Measurements from ENCODE around the gene JAK1. TPM values are rescaled to one million over a fixed set of nuclear protein-coding genes. Genes with fewer than 3 reads are reported as not detected.

Gene JAK1
- total RNA-seq, 4 donors from 2014 or later = 132 to 166 (median 161) TPM

DNA sequence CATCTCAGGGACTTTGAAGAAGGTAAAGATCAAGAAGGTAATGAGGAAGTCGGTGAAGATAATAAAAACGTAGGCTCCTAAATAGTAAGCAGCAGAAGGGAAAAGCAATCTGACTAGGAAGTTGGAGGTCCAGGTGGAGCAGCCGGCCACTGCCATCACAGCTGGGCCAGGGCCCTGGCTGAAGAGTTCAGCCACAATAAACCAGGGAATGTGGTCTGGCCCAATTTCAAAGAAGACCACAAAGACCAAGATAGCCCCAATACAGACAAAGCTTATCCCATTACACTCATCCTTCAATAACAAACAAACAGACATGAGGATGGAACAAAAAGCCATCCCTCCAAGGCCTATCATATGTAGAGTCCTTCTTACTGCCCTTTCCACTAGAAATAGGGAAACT is 18.4 kb upstream of the JAK1 start:
- TF ChIP-seq EP300 (IDR thresholded peaks at IDR 0.05) (no peak), POLR2AphosphoS5 (IDR thresholded peaks at IDR 0.05) (no peak), POLR2A (IDR thresholded peaks at IDR 0.05) (no peak)
- TF ChIP-seq, protein P1, sequence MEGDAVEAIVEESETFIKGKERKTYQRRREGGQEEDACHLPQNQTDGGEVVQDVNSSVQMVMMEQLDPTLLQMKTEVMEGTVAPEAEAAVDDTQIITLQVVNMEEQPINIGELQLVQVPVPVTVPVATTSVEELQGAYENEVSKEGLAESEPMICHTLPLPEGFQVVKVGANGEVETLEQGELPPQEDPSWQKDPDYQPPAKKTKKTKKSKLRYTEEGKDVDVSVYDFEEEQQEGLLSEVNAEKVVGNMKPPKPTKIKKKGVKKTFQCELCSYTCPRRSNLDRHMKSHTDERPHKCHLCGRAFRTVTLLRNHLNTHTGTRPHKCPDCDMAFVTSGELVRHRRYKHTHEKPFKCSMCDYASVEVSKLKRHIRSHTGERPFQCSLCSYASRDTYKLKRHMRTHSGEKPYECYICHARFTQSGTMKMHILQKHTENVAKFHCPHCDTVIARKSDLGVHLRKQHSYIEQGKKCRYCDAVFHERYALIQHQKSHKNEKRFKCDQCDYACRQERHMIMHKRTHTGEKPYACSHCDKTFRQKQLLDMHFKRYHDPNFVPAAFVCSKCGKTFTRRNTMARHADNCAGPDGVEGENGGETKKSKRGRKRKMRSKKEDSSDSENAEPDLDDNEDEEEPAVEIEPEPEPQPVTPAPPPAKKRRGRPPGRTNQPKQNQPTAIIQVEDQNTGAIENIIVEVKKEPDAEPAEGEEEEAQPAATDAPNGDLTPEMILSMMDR (IDR thresholded peaks at IDR 0.05) = no peak
- ATAC-seq = no peak
- no peaks in the 10 kb centered on the region for H3K4me1 ChIP-seq
- peaks cover 0 to 38% of the 10 kb centered on the region in 2 donors for H3K36me3 ChIP-seq
- 94 to 96% methylated on average over 3 of the region's 3 CpGs for WGBS, 2 donors (ENCODE audit: low coverage in 1 of 2)
- no peak overlapping the region for H3K27ac ChIP-seq
- no peaks in the 10 kb centered on the region for H3K27me3 ChIP-seq
- no peak overlapping the region for H3K4me3 ChIP-seq
- H3K9me3 ChIP-seq = no peaks in the 10 kb centered on the region

DNA sequence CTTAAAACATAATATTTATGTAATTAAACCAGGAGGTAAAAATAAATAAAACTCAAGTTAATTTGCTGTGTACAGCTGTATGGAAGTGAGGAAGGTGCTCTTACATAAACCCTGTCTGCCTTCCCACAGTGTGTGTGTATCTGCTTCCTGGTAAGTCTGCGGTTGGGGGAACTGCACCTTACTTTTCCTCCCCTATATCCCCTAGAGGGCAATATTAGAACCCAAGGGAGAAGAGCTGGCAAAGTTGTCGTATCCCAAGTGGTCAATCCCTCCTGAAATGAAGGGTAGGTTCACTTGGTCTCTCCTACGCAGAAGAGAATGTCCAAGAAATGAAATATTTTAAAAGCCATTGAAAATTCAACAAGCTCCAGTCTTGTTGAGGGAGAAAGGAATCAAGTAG is 17.8 kb upstream of the JAK1 start:
- Histone ChIP-seq H3K36me3 (peaks cover 0 to 38% of the 10 kb centered on the region in 2 donors), H3K4me3 (no peak overlapping the region), H3K4me1 (no peaks in the 10 kb centered on the region), H3K9me3 (no peaks in the 10 kb centered on the region), H3K27me3 (no peaks in the 10 kb centered on the region), H3K27ac (no peak overlapping the region)
- TF ChIP-seq POLR2AphosphoS5 (IDR thresholded peaks at IDR 0.05) (no peak), POLR2A (IDR thresholded peaks at IDR 0.05) (no peak), EP300 (IDR thresholded peaks at IDR 0.05) (no peak)
- TF ChIP-seq, protein P1 (IDR thresholded peaks at IDR 0.05) = no peak
- WGBS, 2 donors (ENCODE audit: low coverage in 1 of 2) = 69 to 94% methylated on average over 3 of the region's 3 CpGs
- ATAC-seq = no peak

DNA sequence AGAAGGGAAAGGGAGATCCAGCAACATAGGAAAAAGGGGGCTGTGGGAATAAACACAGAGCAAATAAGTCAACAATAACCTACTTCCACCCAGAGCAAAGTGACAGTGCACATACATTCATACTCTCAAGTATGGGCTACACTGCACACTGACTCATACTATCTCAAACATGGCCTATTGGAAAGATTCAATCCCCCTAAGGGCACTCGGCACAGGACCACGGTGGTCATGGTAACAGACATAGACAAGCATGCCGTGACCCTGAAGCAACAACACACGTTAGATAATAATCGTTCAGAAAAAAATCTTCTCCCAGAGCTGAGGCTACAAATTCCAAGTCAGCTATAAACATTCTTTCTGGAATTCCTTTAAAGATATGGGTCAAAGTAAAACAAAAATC is 16.8 kb upstream of the JAK1 start:
- WGBS, 2 donors (ENCODE audit: low coverage in 1 of 2) = 22 to 33% methylated on average over 2 to 3 of the region's 5 CpGs
- H3K4me3 ChIP-seq = no peak overlapping the region
- no peaks in the 10 kb centered on the region for H3K4me1 ChIP-seq
- peaks cover 0 to 38% of the 10 kb centered on the region in 2 donors for H3K36me3 ChIP-seq
- no peak overlapping the region for H3K27ac ChIP-seq
- TF ChIP-seq, protein P1 (IDR thresholded peaks at IDR 0.05) = no peak
- TF ChIP-seq EP300 (IDR thresholded peaks at IDR 0.05) (no peak), POLR2AphosphoS5 (IDR thresholded peaks at IDR 0.05) (no peak), POLR2A (IDR thresholded peaks at IDR 0.05) (no peak)
- ATAC-seq = no peak
- H3K9me3 ChIP-seq = no peaks in the 10 kb centered on the region
- no peaks in the 10 kb centered on the region for H3K27me3 ChIP-seq

DNA sequence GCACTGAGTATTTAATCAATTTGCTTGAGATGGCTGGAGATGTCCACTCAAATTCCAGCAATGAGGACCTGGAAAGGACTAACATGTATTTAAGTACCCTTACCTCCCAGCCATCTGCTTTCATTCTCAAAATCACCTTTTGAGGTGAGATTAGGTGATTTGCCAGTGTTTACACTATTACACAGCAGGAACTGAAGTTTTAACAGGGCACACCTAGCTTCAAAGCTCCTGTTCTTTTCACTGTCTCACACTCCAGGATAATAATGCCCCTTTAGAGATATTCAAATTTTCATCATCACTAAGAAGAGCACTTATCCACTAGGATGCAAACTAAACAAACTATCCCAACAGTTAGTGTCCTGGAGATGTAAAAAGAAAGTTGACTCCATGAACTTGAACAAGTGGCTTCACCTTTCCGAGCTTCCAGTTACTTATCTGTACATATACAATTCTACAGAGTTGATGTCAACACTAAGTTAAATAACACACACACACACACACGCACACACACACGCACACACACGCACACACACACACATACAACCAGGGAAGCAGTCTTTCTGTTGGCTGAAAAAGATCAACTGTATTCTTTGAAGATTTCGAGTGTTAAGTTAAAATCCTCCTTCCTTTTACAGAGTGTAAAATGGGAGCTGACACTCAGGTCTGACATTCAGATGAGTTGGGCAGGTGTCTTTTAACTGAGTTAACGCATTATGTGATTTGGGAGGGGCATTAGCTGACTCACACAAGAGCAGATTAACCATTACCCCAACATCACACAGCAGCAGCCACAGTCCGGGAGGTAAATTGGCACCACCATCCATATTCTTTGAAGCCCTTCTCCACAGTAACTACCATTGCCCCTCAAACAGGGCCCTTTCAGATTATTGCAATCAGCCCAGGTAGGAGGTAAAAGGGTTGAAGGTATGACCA is 15.5 kb upstream of the JAK1 start:
- 88 to 96% methylated on average over 6 to 7 of the region's 7 CpGs for WGBS, 2 donors (ENCODE audit: low coverage in 1 of 2)
- no peaks in the 10 kb centered on the region for H3K27me3 ChIP-seq
- no peaks in the 10 kb centered on the region for H3K9me3 ChIP-seq
- H3K4me3 ChIP-seq = no peak overlapping the region
- peaks cover 0 to 40% of the 10 kb centered on the region in 2 donors for H3K36me3 ChIP-seq
- no peak overlapping the region for H3K27ac ChIP-seq
- no peaks in the 10 kb centered on the region for H3K4me1 ChIP-seq
- ATAC-seq = no peak
- TF ChIP-seq POLR2A (IDR thresholded peaks at IDR 0.05) = no peak
- TF ChIP-seq POLR2AphosphoS5 (IDR thresholded peaks at IDR 0.05) = no peak
- no peak for TF ChIP-seq EP300 (IDR thresholded peaks at IDR 0.05)
- TF ChIP-seq, protein P1 (IDR thresholded peaks at IDR 0.05) = no peak
